GM12891 (cell line): Measurements from ENCODE around the gene PROSER3.

Experiments used
- DNase-seq: peaks from one replicate; pipeline ENCODE4 v3.0.0; 2011; ENCODE audit warnings: low spot score; ENCODE audit not compliant: insufficient read length
- FAIRE-seq: peaks from 2 replicates; lab custom pipeline; 2011; peaks lifted over from hg19 to GRCh38; lab: Jason Lieb, UNC
- PAX5 ChIP-seq: IDR thresholded peaks from 2 replicates; pipeline ENCODE4 v1.6.1; 2011; ENCODE audit warnings: low read length, moderate library complexity, mild to moderate bottlenecking; ENCODE audit not compliant: insufficient read depth, severe bottlenecking
- POLR2A ChIP-seq: IDR thresholded peaks from 2 replicates; pipeline ENCODE4 v1.6.1; 2011; ENCODE audit warnings: low read depth, low read length, control low read depth
- POLR2AphosphoS5 ChIP-seq: IDR thresholded peaks from 2 replicates; pipeline ENCODE4 v1.6.1; 2011; ENCODE audit warnings: low read depth, low read length, control low read depth
- POU2F2 ChIP-seq: IDR thresholded peaks from 2 replicates; pipeline ENCODE4 v1.6.1; 2011; ENCODE audit warnings: low read depth, mild to moderate bottlenecking, control low read depth, low read length, moderate library complexity
- SPI1 ChIP-seq: IDR thresholded peaks from 2 replicates; pipeline ENCODE4 v1.6.1; 2011; ENCODE audit warnings: low read depth, low read length, control low read depth
- TAF1 ChIP-seq: IDR thresholded peaks from 2 replicates; pipeline ENCODE4 v1.6.1; 2011; ENCODE audit warnings: low read depth, low read length, control low read depth

Gene PROSER3

GRCh38 chr19:35782589-35782988 lies 24.6 kb downstream of the PROSER3 start:
- DNase-seq (no peak), FAIRE-seq (no peak)
- TF ChIP-seq TAF1 (no peak), POU2F2 (no peak), POLR2AphosphoS5 (no peak), SPI1 (no peak), PAX5 (no peak), POLR2A (no peak)

GRCh38 chr19:35783469-35784434 lies 25.8 kb downstream of the PROSER3 start:
- TF ChIP-seq TAF1 (no peak), POLR2AphosphoS5 (no peak), POU2F2 (no peak), PAX5 (no peak), POLR2A (no peak), SPI1 (no peak)
- no peak for DNase-seq
- FAIRE-seq: no peak

- DNase-seq (no peak), FAIRE-seq (no peak)
- TF ChIP-seq TAF1 (no peak), POLR2A (no peak), POU2F2 (no peak), PAX5 (no peak), POLR2AphosphoS5 (no peak), SPI1 (no peak)
Measured at GRCh38 chr19:35784503-35785338, 26.7 kb downstream of the PROSER3 start.

- DNase-seq (no peak), FAIRE-seq (no peak)
- no peak for TF ChIP-seq TAF1
Measured at GRCh38 chr19:35785339-35785627, 27.3 kb downstream of the PROSER3 start.

GRCh38 chr19:35786299-35787160 lies 28.6 kb downstream of the PROSER3 start:
- TF ChIP-seq POLR2AphosphoS5 (no peak), PAX5 (no peak), TAF1 (no peak)
- DNase-seq (no peak), FAIRE-seq (no peak)

GRCh38 chr19:35787227-35787799 lies 29.3 kb downstream of the PROSER3 start:
- DNase-seq (no peak), FAIRE-seq (no peak)
- no peak for TF ChIP-seq POLR2A

GRCh38 chr19:35788205-35788960 lies 30.4 kb downstream of the PROSER3 start:
- TF ChIP-seq TAF1: no peak
- no peak for TF ChIP-seq POLR2A
- TF ChIP-seq POLR2AphosphoS5: no peak
- TF ChIP-seq PAX5: no peak
- no peak for TF ChIP-seq POU2F2
- TF ChIP-seq SPI1: no peak
- FAIRE-seq: no peak
- no peak for DNase-seq

- FAIRE-seq: no peak
- no peak for DNase-seq
- TF ChIP-seq PAX5: no peak
- TF ChIP-seq TAF1: no peak
- TF ChIP-seq POLR2A: no peak
- TF ChIP-seq SPI1: no peak
- TF ChIP-seq POLR2AphosphoS5: no peak
- no peak for TF ChIP-seq POU2F2
Measured at GRCh38 chr19:35789195-35789977, 31.4 kb downstream of the PROSER3 start.
